MCF 10A (cell line): ENCODE measurements around the gene GOSR2. TPM values are rescaled to one million over a fixed set of nuclear protein-coding genes. Genes with fewer than 3 reads are reported as not detected.
A peak's percentile ranks its signal among the peaks of the same experiment; 100 is the strongest.

Experiments
- BruUV-seq: library from RNA; stranded (reverse); fragments of 400-500 nt; replicated peaks from 2 replicates; lab custom pipeline; 2021; lab: Mats Ljungman, UMichigan
- CTCF ChIA-PET: fragments of 300-600 bp; sonication (Branson Sonifier 250); formaldehyde crosslinking; extraction: SDS; loops from one replicate; lab custom pipeline; 2021; ENCODE audit warnings: antibody characterized with exemption, inconsistent platforms; lab: Yijun Ruan, JAX
- POLR2A ChIA-PET: fragments of 300-600, 350-650 bp; sonication (Branson Sonifier 250); formaldehyde crosslinking; extraction: SDS; loops from one replicate; lab custom pipeline; 2020; ENCODE audit warnings: antibody characterized with exemption, inconsistent platforms; lab: Yijun Ruan, JAX
- DNase-seq: peaks from one replicate; pipeline ENCODE4 v3.0.0-alpha.2; 2018; ENCODE audit not compliant: unreplicated experiment
- H3K27ac Mint-ChIP-seq: one replicate; pipeline ENCODE4 v1.8.0; 2022; ENCODE audit warnings: mild to moderate bottlenecking, low read depth, mixed read lengths; ENCODE audit not compliant: unreplicated experiment
- H3K27me3 Mint-ChIP-seq: one replicate; pipeline ENCODE4 v1.8.0; 2022; ENCODE audit warnings: mixed read lengths; ENCODE audit not compliant: insufficient read depth, unreplicated experiment
- H3K36me3 Mint-ChIP-seq: one replicate; pipeline ENCODE4 v1.8.0; 2022; ENCODE audit warnings: mild to moderate bottlenecking, moderate library complexity, mixed read lengths; ENCODE audit not compliant: insufficient read depth, unreplicated experiment
- H3K4me1 Mint-ChIP-seq: one replicate; pipeline ENCODE4 v1.8.0; 2022; ENCODE audit warnings: mixed read lengths; ENCODE audit not compliant: insufficient read depth, unreplicated experiment
- H3K4me3 Mint-ChIP-seq: one replicate; pipeline ENCODE4 v1.8.0; 2022; ENCODE audit warnings: mild to moderate bottlenecking, moderate library complexity, mixed read lengths; ENCODE audit not compliant: unreplicated experiment
- H3K9me3 Mint-ChIP-seq: one replicate; pipeline ENCODE4 v1.8.0; 2022; ENCODE audit warnings: mixed read lengths; ENCODE audit not compliant: unreplicated experiment
- intact Hi-C: fragments of 100-400 bp; cut with micrococcal nuclease; formaldehyde crosslinking; loops from 2 replicates; pipeline ENCODE4 v1.14.1; 2022
- total RNA-seq: library from RNA; stranded (reverse); gene quantifications from 2 replicates; pipeline ENCODE4 v1.2.3, GENCODE V29; 2022
- TF ChIP-seq, protein P1 (sequence below): fragments of 200-600 bp; IDR thresholded peaks from one replicate; pipeline ENCODE4 v1.8.0; 2022; ENCODE audit warnings: antibody characterized with exemption, mild to moderate bottlenecking; ENCODE audit not compliant: unreplicated experiment

GOSR2 gene
- total RNA-seq, 1 experiment from 2014 or later, result 78.3 TPM

DNA sequence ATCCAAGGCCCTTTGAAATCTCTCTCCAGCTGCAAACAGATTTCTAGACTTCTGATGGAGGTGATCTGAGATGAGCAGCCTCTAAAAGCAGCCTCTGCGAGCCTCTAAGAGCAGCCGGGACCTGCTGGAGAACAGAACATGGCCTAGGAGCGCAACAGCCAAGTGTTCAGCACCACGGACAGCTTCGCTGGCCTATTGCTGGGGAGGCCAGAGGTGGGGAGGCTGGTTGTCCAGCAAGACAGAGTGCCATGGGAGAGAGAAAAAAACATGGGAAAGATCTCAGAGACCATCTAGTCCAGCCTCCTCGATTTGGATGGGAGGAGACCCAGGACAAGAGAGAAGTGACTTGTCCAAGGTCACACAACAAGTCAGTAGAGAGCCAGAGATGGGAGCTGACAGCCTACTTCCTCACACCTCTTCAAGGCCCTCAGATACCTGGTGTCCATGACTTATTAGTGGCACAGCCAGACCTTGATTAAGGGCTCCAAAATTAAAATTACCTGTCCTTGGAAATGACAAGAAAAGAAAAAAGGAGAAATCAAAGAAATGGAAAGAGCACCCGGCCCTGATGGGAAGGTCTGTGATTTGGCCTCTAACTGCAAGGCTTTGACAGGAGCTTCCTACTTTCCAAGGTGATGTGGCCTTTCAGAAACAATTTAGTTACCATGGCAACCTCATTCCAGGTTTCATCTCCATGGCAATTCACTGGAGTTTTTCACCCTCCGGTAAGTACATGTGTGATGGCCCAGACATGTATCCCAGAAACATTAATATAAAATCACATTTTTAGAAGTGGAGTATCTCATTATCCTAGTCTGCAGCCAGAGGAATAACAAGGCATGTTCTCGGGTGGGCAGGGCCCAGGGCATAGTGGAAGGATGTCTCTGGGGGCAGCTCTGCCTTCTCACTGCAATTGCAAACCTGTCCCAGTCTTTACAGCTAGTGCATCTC lies 41.6 kb downstream of the GOSR2 start:
- TF ChIP-seq, protein P1, sequence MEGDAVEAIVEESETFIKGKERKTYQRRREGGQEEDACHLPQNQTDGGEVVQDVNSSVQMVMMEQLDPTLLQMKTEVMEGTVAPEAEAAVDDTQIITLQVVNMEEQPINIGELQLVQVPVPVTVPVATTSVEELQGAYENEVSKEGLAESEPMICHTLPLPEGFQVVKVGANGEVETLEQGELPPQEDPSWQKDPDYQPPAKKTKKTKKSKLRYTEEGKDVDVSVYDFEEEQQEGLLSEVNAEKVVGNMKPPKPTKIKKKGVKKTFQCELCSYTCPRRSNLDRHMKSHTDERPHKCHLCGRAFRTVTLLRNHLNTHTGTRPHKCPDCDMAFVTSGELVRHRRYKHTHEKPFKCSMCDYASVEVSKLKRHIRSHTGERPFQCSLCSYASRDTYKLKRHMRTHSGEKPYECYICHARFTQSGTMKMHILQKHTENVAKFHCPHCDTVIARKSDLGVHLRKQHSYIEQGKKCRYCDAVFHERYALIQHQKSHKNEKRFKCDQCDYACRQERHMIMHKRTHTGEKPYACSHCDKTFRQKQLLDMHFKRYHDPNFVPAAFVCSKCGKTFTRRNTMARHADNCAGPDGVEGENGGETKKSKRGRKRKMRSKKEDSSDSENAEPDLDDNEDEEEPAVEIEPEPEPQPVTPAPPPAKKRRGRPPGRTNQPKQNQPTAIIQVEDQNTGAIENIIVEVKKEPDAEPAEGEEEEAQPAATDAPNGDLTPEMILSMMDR, result no peak
- Mint-ChIP-seq H3K27me3 (peaks cover 53% of the 10 kb centered on the region), H3K4me3 (no peak overlapping the region), H3K9me3 (no peaks in the 10 kb centered on the region), H3K27ac (no peak overlapping the region), H3K36me3 (no peaks in the 10 kb centered on the region), H3K4me1 (peaks cover 6% of the 10 kb centered on the region)
- BruUV-seq, result no TSS peak
- CTCF ChIA-PET, result interaction anchor here (0.8 kb wide), 1 partner anchor 18 kb away, joined by 6 read pairs; no protein-coding TSS in a partner anchor
- intact Hi-C loops, result no loop called here
- POLR2A ChIA-PET, result interaction anchor here (0.7 kb wide), 1 partner anchor 45 kb away, joined by 3 read pairs; no protein-coding TSS in a partner anchor
- DNase-seq, result peak; percentile 42

DNA sequence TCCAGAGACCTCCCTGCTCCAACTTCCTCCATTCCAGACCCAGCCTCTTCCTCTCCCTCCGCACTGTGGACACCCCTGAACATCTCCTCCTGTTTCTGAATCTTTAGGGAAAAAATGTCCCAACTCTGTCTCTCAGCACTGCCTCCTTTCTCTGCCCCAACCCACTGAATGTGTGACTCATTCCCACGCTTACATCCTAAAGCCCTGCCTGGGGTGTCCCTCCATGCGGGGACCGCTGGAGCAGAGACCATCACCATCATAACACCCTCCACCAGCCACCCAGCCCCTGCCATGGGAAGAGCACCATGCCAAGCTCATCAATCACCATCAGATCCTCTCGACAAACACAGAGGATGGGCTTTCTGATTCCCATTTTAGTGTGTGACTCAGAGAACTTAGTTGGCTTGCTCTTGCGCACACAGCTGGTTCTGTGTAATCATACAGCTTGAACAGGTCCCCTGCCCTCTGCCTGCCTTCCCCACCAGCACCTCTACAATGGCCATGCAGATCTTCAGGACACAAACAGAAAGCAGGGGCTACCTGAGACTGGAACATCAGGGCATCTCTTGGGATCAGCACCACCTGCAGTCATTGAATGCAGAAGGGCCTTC lies 45.4 kb downstream of the GOSR2 start:
- H3K36me3 Mint-ChIP-seq, result no peaks in the 10 kb centered on the region
- H3K27me3 Mint-ChIP-seq, result peaks cover 78% of the 10 kb centered on the region
- BruUV-seq, result no TSS peak
- H3K27ac Mint-ChIP-seq, result no peak overlapping the region
- no peak for DNase-seq
- no peaks in the 10 kb centered on the region for H3K9me3 Mint-ChIP-seq
- TF ChIP-seq, protein P1, result no peak
- ChIA-PET POLR2A (no interaction called here), CTCF (interaction anchor here (0.9 kb wide), 1 partner anchor 26 kb away, joined by 3 read pairs; no protein-coding TSS in a partner anchor)
- no peak overlapping the region for H3K4me3 Mint-ChIP-seq
- intact Hi-C loops, result no loop called here
- no peaks in the 10 kb centered on the region for H3K4me1 Mint-ChIP-seq

DNA sequence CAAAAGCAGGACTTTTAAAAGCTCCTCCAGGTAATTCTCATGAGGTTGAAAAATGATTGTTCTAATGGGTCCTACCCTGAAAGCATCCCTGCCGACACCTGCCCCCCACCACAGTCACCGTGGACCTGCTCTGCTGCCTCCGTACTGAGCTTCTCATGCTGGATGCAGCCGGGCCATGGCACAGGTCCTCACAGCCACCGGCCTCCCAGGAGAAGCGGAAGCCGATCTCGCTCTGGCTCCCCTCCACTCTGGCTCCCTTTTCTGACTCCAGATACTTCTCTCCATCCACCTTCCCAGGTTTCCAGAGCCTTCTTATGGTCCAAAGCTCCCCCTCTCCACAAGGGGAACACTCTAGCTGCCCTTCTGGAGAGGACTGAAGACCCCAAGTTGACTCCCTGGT lies 45.9 kb downstream of the GOSR2 start:
- ChIA-PET CTCF (interaction anchor here (0.9 kb wide), 1 partner anchor 26 kb away, joined by 3 read pairs; no protein-coding TSS in a partner anchor), POLR2A (no interaction called here)
- DNase-seq, result no peak
- intact Hi-C loops, result no loop called here
- H3K4me1 Mint-ChIP-seq, result no peaks in the 10 kb centered on the region
- no peak overlapping the region for H3K27ac Mint-ChIP-seq
- no TSS peak for BruUV-seq
- TF ChIP-seq, protein P1, result no peak
- no peak overlapping the region for H3K4me3 Mint-ChIP-seq
- H3K9me3 Mint-ChIP-seq, result no peaks in the 10 kb centered on the region
- H3K36me3 Mint-ChIP-seq, result no peaks in the 10 kb centered on the region
- H3K27me3 Mint-ChIP-seq, result peaks cover 84% of the 10 kb centered on the region

DNA sequence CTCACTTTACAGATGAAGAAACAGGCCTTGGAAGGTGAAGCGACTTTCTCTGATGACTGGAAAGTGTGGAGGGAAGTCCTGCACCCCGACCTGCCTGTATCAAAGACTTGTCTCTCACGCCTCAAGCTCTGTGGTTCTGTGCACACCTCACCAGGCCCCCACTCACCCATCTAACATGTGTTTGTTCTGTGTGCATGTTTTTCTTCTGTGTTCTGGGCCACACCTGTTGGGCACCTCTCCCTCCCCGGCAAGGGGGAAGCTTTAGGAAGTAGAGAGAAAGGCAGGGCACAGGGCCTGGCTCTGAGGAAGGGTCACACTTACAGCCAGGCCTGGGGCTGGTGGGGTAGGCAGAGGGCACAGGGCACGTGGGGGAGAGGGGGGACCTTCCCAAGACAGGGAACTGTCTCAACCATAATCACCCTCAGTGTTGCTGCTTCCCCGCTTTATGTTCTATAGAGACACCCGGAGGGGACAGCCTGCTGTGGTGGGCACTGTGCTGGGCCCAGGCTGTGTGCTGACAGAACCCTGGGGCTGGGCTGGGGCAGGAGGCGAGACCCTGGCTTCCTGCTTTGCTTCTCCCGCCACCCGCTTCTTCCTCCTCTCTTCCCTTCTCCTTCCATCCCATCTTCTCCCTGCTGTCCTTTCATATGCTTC lies 48.8 kb downstream of the GOSR2 start:
- H3K27me3 Mint-ChIP-seq, result peaks cover 86% of the 10 kb centered on the region
- no peaks in the 10 kb centered on the region for H3K9me3 Mint-ChIP-seq
- TF ChIP-seq, protein P1, result no peak
- H3K4me1 Mint-ChIP-seq, result no peaks in the 10 kb centered on the region
- H3K27ac Mint-ChIP-seq, result no peak overlapping the region
- no TSS peak for BruUV-seq
- H3K36me3 Mint-ChIP-seq, result no peaks in the 10 kb centered on the region
- no peak overlapping the region for H3K4me3 Mint-ChIP-seq
- CTCF ChIA-PET, result no interaction called here
- intact Hi-C loops, result no loop called here
- POLR2A ChIA-PET, result interaction anchor here (0.6 kb wide), 1 partner anchor 109 kb away, joined by 3 read pairs; no protein-coding TSS in a partner anchor
- DNase-seq, result no peak
